ACC112 (cell line): ENCODE data around the gene EPB41L3.
A peak's percentile ranks its signal among the peaks of the same experiment; 100 is the strongest.
"Not testable (repeated sequence)": the region's sequence is repeated elsewhere in the genome, so short reads cannot be mapped to it uniquely, and the experiment has no call there.

Experiments used
- H2AFZ ChIP-seq: fragments of 200-600 bp; sonication (generic); one replicate; pipeline ENCODE4 v1.6.0; 2017; ENCODE audit warnings: antibody characterized with exemption, low read length; ENCODE audit not compliant: unreplicated experiment
- H3K27ac ChIP-seq: fragments of 200-600 bp; sonication (generic); 2 replicates; pipeline ENCODE4 v1.5.1; 2014; ENCODE audit warnings: low read depth, mild to moderate bottlenecking, antibody characterized with exemption, low read length, moderate library complexity
- H3K27me3 ChIP-seq: fragments of 200-600 bp; sonication (generic); 2 replicates; pipeline ENCODE4 v1.6.1; 2014; ENCODE audit warnings: mild to moderate bottlenecking, antibody characterized with exemption, low read length, moderate library complexity, mixed read lengths; ENCODE audit not compliant: insufficient read depth
- H3K36me3 ChIP-seq: fragments of 200-600 bp; sonication (generic); 2 replicates; pipeline ENCODE4 v1.6.1; 2016; ENCODE audit warnings: mild to moderate bottlenecking, antibody characterized with exemption, low read length, moderate library complexity, mixed read lengths; ENCODE audit not compliant: insufficient read depth
- H3K4me1 ChIP-seq: fragments of 200-600 bp; sonication (generic); one replicate; pipeline ENCODE4 v1.6.1; 2016; ENCODE audit warnings: low read length, mixed read lengths; ENCODE audit not compliant: insufficient read depth, unreplicated experiment, control insufficient read depth
- H3K4me3 ChIP-seq: fragments of 200-600 bp; sonication (generic); 2 replicates; pipeline ENCODE4 v1.5.1; 2014; ENCODE audit warnings: mild to moderate bottlenecking, low read depth, low read length
- H3K79me2 ChIP-seq: fragments of 200-600 bp; sonication (generic); one replicate; pipeline ENCODE4 v1.6.0; 2016; ENCODE audit warnings: low read length; ENCODE audit not compliant: control insufficient read depth, unreplicated experiment, insufficient read depth

EPB41L3 gene

DNA sequence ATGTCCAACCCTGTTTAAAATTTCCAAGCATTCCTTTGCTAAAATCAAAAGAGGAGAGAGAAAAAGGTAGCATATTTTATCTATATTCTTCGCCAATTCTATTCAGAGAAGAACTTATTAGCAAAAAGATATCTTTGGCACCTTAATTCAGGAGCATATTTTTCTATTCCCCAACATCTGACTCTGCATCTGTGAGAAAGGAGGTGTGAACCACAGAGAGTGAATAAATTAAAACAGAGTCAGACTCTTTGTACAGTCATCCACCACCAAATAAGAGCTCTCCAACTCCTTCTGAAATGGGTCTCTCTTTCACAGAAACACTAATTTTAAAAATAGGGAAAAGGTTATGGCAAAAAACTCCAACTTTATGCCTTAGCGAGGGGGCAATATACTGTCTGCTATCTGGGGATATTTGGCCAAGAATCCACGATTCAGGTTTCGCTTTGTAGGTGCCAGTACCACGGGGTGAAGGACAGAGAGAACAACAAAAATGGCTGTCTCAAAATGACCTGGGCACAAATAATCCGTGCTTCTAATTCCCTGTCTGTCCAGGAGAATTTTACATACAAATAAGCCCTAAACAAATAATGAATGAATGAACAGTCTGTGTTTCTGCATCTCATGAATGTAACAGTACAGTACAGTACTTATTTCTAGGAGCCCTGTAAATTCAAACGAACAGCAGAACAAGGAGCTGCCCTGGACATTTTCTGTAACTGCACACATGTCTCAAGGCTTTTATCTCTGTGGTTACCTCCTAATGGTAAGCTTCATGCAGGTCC lies 43.4 kb downstream of the EPB41L3 start:
- no peaks in the 10 kb centered on the region for H3K27me3 ChIP-seq
- no peak overlapping the region for H2AFZ ChIP-seq
- H3K4me1 ChIP-seq, result no peaks in the 10 kb centered on the region
- no peak overlapping the region for H3K4me3 ChIP-seq
- H3K79me2 ChIP-seq, result no peaks in the 10 kb centered on the region
- H3K27ac ChIP-seq, result no peak overlapping the region
- no peaks in the 10 kb centered on the region for H3K36me3 ChIP-seq

DNA sequence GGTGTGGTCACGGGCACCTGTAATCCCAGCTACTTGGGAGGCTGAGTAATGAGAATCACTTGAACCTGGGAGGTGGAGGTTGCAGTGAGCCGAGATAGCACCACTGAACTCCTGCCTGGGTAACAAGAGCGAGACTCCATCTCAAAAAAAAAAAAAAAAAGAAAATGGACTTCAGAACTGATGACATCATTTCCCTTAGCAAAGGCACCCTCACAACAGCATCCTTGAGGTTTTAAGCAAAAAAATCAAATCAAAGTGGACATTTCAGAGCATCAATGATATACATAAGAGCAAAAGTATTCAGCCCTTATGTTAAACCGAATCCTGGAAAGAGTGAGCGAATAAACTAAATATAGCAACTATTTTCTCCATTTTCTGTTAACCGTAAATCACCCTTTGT lies 45.3 kb downstream of the EPB41L3 start:
- H2AFZ ChIP-seq, result no peak overlapping the region
- no peak overlapping the region for H3K27ac ChIP-seq
- no peaks in the 10 kb centered on the region for H3K4me1 ChIP-seq
- no peaks in the 10 kb centered on the region for H3K36me3 ChIP-seq
- H3K79me2 ChIP-seq, result no peaks in the 10 kb centered on the region
- no peak overlapping the region for H3K4me3 ChIP-seq
- no peaks in the 10 kb centered on the region for H3K27me3 ChIP-seq

DNA sequence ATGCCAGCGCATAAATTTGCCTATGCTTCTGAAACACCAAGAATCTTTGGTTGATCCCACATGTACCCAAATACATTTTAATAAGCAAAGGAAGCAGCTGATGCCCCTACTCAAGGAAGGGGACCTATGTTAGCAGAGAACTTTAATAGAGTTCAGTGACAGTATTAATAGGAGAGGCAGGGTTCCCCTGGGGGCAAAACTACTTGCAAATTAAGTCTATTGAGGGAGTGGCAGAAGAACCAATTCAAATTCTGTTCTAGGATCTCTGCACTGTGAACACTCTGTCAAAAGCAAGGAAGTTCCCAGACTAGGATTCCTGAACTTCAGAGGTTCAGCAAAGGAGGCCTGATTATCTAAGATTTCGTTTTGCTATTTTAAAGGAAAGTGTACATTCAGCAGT lies 47.5 kb downstream of the EPB41L3 start:
- no peak overlapping the region for H3K4me3 ChIP-seq
- no peak overlapping the region for H2AFZ ChIP-seq
- H3K27ac ChIP-seq, result no peak overlapping the region
- H3K79me2 ChIP-seq, result no peaks in the 10 kb centered on the region
- H3K4me1 ChIP-seq, result no peaks in the 10 kb centered on the region
- no peaks in the 10 kb centered on the region for H3K36me3 ChIP-seq
- H3K27me3 ChIP-seq, result no peaks in the 10 kb centered on the region

- Histone ChIP-seq H3K4me1 (no peaks in the 10 kb centered on the region), H3K27ac (no peak overlapping the region), H3K4me3 (no peak overlapping the region), H3K36me3 (no peaks in the 10 kb centered on the region), H3K79me2 (no peaks in the 10 kb centered on the region), H2AFZ (no peak overlapping the region), H3K27me3 (no peaks in the 10 kb centered on the region)
These were observed 52.9 kb downstream of the EPB41L3 start for GRCh38 chr18:5490753-5491480.

- no peaks in the 10 kb centered on the region for H3K27me3 ChIP-seq
These were observed 55.0 kb downstream of the EPB41L3 start for GRCh38 chr18:5488844-5489243.

GRCh38 chr18:5488044-5488443 lies 55.8 kb downstream of the EPB41L3 start:
- H2AFZ ChIP-seq, H3K27ac ChIP-seq, H3K4me3 ChIP-seq, H3K79me2 ChIP-seq, H3K27me3 ChIP-seq, H3K36me3 ChIP-seq, H3K4me1 ChIP-seq: not testable (repeated sequence)

More at GRCh38 chr18:5488844-5489243, 55.0 kb downstream of the EPB41L3 start:
- Histone ChIP-seq H3K79me2 (no peaks in the 10 kb centered on the region), H3K27ac (no peak overlapping the region), H2AFZ (no peak overlapping the region), H3K36me3 (no peaks in the 10 kb centered on the region), H3K4me3 (peak overlapping the region; percentile 45; the same call in 1 of the 2 replicates), H3K4me1 (no peaks in the 10 kb centered on the region)

DNA sequence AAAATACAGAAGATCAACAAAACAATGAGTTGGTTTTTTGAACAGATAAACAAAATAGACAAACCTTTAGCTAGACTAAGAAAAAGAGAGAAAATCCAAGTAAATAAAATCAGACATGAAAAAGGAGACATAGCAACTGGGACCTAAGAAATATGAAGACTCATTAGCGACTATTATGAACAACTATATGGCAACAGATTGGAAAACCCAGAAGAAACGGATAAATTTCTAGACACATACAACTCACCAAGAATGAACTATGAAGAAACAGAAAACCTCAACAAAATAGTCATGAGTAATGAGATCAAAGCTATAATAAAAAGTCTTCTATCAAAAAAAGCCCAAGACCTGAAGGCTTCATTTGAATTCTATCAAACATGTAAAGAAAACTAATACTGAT lies 59.3 kb downstream of the EPB41L3 start:
- Histone ChIP-seq H3K27ac (no peak overlapping the region), H3K4me3 (no peak overlapping the region), H3K4me1 (no peaks in the 10 kb centered on the region), H3K36me3 (no peaks in the 10 kb centered on the region), H2AFZ (no peak overlapping the region), H3K79me2 (no peaks in the 10 kb centered on the region), H3K27me3 (no peaks in the 10 kb centered on the region)

DNA sequence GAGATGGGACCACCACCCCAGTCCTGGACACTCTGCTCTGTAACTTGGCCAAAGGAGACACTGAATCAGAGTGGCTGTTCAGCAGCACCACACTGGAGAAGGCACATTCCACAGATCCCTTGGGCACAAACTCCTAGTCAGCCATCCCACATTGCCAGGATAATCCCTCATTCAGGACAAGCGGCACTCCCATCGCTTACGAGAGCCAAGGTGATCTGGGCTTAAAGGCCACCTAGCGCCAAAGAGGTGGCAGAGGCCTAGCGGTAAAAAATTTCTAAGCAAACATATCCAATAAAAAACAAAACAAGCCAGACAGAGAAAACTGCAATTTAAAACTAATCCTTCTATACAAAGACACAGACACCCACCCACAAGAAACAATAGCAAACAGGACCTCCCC lies 62.2 kb downstream of the EPB41L3 start:
- Histone ChIP-seq H3K36me3 (no peaks in the 10 kb centered on the region), H3K4me3 (no peak overlapping the region), H2AFZ (no peak overlapping the region), H3K4me1 (no peaks in the 10 kb centered on the region), H3K27me3 (no peaks in the 10 kb centered on the region), H3K27ac (no peak overlapping the region), H3K79me2 (no peaks in the 10 kb centered on the region)

DNA sequence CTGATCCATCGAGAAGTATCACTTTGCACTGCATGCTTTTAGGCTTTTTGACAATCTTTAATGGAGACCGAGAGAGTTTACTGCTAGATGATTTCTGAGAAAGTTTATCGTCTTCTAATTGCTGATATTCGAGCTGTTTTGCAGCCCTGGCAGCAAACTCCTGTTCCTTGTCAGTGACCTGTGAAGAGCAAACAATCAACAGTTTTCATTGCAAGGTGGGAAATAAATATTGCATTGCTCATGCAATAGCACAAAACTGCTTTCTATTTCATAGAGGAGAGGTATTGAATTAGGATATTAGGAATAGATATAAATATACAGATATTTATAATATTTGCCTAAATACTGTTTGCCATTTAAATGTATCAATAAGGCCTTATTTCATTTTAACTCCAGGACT lies 65.5 kb downstream of the EPB41L3 start:
- no peaks in the 10 kb centered on the region for H3K27me3 ChIP-seq
- no peaks in the 10 kb centered on the region for H3K36me3 ChIP-seq
- H3K4me1 ChIP-seq, result no peaks in the 10 kb centered on the region
- no peak overlapping the region for H3K27ac ChIP-seq
- H2AFZ ChIP-seq, result no peak overlapping the region
- no peaks in the 10 kb centered on the region for H3K79me2 ChIP-seq
- no peak overlapping the region for H3K4me3 ChIP-seq

DNA sequence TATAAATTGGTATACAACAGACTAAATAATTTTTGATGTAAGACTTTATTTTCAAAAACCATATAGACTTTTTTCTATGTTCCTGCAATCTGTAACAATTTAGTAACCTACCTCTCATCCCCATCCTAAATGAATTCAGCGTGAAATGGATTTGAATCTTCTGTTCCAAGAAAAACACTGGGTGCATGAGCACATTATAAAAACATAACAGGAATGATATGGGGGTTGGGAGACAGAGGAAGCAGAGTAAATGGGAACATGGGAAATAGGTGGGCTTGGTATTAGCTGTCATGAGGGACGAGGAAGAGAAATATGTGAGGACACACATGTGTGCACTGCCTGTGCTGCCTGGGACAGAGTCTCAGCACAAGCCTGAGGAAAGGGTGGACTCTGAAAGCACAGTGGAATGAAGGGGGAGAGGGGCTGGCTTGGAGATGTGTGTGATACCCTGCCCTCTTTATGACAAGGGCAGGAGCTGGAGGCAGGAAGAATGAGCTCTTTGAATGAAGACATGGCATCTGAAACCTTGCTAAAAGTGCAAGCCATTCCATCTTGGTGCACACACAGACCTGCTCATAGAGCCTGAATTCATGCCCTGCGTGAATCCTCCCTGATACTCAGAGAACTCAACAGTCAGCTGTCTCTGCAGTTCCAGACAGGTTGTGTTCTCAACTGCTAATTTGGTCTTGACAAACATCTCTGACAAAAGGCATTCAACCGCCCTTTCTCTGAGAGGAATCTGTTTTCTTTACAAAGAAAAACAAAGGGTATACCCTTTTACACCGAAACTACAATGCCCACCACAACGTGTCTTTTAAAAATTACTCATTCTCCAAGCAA lies 66.6 kb downstream of the EPB41L3 start:
- Histone ChIP-seq H3K36me3 (no peaks in the 10 kb centered on the region), H3K4me1 (no peaks in the 10 kb centered on the region), H3K4me3 (no peak overlapping the region), H3K27me3 (no peaks in the 10 kb centered on the region), H2AFZ (no peak overlapping the region), H3K27ac (no peak overlapping the region), H3K79me2 (no peaks in the 10 kb centered on the region)
